Stimulated activated CD8-positive, alpha-beta memory T cell treated with anti-CD3 and anti-CD28 coated beads, Interleukin-7, amount 100 ng/mL, for 48 hours (primary cell): ENCODE measurements around the gene BTNL2.
"Not testable (repeated sequence)": the region's sequence is repeated elsewhere in the genome, so short reads cannot be mapped to it uniquely, and the experiment has no call there.

ENCODE experiments used
- DNase-seq, 2 donors: peaks; one replicate each; pipeline ENCODE4 v3.0.0-alpha.2; 2020; ENCODE audit warnings: low read depth in 1 of 2; ENCODE audit errors: extremely low read depth in 1 of 2

The BTNL2 gene

DNA sequence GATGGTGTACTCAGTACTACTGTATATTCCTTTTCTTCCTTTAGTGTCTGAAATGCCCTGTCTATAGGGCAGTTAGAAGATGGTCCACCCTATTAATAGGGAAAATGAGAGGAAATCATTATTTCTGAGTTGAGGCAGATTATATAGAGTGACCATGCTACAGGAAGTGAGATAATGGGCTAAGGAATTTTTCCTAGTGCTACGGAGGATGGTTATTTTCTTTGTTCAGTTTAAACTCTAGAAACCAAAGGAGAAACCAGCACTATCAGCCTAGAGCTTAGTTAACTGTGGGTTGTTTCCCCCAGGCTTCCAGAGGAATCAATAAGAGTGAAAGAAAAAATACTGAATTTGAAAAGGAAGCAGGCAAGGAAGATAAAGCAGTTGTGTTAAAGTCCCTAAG lies 35.8 kb downstream of the BTNL2 start:
- DNase-seq, result no peak

DNA sequence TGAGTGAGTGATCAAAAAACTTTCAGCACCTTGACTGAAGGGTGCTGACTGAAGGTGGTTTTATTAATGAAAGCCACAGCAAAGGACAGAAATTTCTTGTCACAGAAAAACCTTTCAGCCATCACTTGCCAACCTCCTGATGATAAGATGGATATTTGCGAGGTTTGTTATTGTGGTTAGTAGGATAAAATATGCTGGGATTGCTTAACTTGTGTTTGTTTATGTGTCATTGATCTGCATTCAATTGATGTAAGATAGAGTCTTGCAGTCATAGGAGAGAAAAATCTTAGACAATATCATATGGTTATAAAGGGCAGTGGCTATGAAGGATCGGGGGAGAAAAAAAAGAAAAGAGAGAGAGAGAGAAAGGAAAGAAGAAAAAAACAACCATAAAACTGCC lies 36.5 kb downstream of the BTNL2 start:
- no peak for DNase-seq

DNA sequence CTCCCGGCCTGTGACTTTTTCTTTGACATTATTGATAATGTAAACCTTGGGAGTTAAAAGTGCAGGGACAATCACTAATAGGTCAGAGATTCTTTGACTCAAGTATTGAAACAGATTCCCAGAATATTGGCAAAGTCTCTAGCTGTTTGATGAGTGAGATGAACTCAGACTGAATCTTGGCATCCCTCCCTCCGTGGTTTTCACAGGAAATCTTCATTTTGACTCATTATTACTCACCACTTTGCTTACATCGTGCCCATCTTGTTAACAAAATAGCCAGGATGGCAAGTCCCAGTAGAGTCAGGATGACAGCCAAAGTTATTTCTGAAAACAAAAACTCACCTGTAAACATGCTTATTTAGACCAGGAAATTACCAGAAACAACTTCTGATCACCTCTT lies 37.3 kb downstream of the BTNL2 start:
- no peak for DNase-seq

DNA sequence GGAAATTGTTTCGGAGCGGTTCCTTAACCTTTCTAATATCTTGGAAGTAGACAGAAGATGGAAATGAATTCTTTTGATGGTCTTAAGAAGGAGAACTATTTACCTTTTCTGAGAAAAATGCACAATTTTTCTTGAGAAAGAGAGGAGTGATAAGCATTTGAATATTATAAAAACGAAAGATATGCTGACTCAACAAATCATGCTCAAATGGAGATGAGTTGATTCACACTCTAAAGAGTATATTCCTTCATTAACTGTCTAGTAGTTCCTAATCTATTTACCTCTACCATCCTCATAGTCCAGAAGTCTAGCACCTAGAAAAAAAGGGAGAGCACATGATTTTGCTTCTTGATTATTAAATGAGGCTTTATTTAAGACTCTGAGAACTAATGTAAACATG lies 39.3 kb downstream of the BTNL2 start:
- no peak for DNase-seq

DNA sequence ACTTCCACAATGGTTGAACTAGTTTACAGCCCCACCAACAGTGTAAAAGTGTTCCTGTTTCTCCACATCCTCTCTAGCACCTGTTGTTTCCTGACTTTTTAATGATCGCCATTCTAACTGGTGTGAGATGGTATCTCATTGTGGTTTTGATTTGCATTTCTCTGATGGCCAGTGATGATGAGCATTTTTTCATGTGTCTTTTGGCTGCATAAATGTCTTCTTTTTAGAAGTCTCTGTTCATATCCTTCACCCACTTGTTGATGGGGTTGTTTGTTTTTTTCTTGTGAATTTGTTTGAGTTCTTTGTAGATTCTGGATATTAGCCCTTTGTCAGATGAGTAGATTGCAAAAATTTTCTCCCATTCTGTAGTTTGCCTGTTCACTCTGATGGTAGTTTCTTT lies 47.8 kb downstream of the BTNL2 start:
- not testable (repeated sequence) for DNase-seq

DNA sequence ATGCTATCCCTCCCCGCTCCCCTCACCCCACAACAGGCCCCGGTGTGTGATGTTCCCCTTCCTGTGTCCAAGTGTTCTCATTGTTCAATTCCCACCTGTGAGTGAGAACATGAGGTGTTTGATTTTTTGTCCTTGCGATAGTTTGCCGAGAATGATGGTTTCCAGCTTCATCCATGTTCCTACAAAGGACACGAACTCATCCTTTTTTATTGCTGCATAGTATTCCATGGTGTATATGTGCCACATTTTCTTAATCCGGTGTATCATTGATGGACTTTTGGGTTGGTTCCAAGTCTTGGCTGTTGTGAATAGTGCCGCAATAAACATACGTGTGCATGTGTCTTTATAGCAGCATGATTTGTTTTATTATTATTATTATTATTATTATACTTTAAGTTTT lies 48.4 kb downstream of the BTNL2 start:
- not testable (repeated sequence) for DNase-seq

DNA sequence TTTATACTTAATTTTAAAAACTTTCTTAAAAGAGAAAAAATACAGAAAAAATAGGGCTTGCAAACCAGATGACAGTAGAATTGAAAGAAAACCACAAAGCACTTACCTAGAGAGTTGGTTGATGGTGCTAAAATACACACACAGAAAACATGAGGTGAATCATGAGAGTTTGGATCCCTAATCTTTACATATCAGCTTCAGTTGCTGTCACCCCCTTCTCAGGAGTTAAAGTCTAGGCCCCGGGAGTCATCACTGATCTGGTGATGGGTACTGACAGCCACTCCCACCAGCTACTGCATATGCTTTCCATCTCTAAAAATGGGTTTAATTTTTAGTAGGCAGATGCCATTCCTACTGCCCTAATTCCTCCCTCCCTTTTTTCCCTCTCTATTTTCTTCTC lies 52.0 kb downstream of the BTNL2 start:
- no peak for DNase-seq

DNA sequence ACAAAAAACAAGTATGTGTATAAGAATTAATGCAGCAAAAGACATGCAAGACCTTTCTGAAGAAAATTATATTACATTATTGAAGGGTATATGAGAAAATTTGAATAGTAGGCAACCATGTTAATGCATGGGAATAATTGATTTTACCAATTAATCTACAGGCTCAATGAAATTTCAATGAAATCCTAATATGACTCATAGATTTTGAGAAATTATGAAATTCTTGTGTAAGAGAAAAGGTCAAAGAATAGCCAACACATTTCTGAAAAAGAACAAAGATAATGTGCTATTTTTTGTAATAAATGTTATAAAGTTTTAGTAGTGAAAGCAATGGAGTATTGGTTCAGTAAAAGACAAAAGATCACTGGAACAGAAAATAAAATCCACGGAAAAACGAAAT lies 53.6 kb downstream of the BTNL2 start:
- no peak for DNase-seq
